T1000 (cell line): Measurements from ENCODE around the gene KLC4.
"Not testable (repeated sequence)": the region's sequence is repeated elsewhere in the genome, so short reads cannot be mapped to it uniquely, and the experiment has no call there.

Experiments
- DNase-seq: peaks from one replicate; lab custom pipeline; 2025; ENCODE audit warnings: mixed read lengths; lab: John Stamatoyannopoulos, UW

Gene KLC4

DNA sequence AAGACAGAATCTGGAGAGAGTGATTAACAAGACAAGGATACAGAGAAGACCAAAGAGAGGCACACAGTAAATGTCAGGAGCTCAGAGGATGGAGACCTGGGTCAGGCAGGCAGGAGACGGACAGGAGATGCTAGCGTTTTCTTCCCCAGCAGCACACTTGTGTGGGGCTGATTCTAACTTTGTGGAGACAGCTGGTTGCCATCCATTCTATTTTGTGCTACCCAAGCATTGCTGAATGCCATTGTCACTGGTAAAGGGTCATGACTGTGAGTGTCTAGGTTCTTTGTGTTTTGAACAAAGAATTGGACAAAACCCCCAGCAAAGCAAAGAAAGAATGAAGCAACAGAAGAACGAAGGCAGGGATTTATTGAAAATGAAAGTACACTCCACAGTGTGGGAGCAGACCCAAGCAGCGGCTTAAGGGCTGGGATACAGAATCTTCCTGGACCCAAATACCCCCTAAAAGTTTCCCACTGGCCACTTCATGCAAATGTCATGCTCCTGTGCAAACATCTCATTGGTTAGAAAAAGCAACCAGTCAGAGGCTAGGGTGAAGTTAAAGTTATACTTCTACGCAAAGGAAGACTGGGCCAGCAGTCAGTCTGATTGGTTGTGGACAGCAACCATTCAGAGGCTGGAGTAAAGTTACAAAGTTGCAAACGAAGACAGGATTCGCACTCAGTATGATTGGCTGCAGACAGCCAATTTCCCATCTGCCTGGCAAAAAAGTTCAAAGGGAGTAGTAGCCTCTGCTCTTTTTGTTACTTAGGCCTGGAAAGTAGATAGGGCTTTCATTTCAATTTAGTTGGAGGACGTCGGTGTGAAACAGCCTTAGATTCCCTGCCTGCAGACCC, 34.2 kb downstream of the KLC4 start:
- no peak for DNase-seq

DNA sequence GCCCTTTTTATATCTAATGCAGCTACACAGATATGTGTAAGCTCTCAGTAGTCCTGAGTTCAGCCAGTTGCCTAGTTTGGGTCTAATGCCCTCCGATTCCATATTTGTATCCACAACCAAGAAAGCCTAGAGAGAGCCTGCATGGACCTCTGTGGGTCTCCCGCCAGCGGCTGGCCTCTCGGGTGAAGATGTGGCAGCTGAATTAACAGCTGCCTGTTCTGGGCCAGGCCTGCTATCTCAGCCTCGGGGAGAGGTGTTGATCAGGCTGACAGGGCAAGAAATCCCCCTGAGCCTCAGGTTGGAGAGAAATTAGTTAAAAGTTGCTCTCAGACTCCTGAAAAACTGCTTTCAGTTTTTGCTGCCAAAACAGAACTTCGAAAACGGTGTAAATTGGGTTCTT, 36.5 kb downstream of the KLC4 start:
- no peak for DNase-seq

DNA sequence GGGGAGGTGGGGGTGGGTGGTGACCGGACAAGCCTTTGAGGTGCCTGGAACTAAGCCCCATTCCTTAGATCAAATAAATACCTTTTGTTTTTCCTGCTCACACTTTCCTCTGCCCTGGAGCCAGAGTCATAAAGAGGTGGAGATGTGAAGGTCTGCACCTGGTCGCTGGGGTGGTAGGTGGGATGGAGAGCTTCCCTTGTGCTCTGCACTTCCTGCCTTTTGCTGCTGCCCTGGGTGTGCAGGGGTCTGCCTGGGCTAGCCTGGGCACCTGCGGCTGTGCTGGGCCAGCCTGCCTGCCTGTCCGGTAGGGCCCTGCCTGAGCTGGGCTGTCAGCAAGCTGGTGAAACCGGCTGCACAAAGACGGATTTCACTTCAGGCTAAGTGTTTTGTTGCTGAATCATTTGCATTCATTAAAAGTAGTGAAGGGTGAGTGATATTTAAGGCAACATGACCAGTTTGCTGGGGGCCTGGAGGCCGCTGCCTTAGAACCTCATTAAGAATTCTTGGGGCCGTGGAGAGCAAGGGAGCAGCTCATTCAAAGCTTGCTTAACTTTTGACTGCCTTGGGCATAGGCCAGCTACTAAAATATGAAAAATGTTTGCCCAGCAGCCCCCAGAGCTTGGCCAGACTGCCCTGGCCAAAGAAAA, 37.1 kb downstream of the KLC4 start:
- DNase-seq = peak; percentile 61

DNA sequence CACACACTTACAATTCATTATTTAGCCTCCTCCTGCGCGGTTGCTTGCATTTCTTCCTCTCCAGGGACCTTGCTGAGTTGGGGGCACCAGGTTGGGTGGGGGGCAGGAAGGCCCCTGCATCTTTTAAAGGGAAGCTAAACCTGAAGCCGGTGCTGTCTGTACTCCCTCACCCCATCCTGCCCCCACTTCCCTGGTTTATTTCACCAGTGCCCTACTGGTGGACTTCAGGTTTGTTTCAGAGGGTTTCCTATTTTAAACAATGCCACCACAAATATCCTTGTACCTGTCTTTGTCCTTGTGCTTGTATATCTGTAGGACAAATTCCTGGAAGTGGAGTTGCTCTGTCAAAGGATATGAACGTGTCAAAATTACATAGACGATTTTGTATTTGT, 37.7 kb downstream of the KLC4 start:
- DNase-seq = no peak

DNA sequence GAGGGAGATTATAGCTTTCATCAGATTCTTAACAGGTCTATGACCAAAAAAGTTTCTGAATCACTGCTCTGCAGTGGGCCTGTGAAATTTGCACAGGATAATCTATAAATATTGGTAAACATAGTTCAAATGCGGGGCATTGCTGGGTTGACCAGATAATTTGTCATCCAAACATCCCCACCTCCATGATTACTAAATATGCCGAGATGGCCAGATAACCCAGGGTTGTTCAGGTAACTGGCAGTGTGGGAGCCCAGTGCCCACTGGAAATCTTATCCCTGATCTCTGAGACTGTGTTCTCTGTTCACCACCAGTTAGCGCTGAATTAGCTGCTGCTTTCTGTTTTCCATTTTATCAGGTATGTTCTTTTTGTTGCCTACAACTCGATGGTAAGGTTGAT, 38.1 kb downstream of the KLC4 start:
- no peak for DNase-seq

DNA sequence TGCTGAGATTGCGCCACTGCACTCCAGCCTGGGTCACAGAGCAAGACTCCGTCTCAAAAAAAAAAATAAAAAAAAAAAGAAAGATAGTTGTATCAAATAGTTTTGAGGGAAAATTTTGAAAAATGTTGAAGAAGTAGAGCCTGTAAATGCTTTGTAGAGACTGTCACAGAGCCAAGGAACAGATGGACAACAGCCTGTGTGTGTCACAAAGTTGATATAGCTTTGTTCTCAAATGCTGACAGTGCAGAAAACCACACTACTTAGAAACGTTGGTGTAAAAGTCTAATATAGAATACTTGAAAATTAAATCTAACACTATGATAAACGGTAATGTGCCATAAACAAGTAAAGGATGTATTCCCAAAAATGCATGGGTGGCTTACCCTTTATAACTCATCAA, 42.1 kb downstream of the KLC4 start:
- DNase-seq = no peak

DNA sequence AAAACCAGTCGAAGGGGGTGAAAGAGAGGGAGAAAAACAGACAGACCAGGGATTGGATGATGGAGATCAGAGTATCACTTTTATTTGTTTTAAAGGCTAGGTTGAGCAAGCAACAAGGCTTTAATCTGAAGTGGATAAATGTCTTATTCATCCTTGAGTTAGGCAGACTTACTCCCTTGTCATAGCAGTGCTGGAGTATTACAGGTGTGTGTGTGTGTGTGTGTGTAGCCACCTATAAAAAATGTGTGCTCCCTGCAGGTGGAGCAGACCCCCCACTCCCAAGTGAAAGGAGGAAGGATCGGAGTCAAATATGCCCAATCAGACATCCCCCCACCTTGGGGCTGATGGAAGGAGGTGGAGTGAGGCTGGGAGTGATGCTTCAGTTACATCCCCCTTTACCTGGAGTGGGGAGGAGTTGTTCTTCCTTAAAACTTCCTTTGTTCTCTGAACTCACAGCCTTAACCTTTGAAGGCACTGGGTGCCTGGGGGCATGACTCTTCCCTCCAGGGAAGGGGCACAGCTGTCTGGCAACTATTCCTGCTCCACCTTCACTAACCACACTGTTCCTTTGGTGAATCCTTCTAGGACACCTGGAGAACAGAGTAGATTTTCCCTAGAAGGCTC, 43.9 kb downstream of the KLC4 start:
- no peak for DNase-seq

DNA sequence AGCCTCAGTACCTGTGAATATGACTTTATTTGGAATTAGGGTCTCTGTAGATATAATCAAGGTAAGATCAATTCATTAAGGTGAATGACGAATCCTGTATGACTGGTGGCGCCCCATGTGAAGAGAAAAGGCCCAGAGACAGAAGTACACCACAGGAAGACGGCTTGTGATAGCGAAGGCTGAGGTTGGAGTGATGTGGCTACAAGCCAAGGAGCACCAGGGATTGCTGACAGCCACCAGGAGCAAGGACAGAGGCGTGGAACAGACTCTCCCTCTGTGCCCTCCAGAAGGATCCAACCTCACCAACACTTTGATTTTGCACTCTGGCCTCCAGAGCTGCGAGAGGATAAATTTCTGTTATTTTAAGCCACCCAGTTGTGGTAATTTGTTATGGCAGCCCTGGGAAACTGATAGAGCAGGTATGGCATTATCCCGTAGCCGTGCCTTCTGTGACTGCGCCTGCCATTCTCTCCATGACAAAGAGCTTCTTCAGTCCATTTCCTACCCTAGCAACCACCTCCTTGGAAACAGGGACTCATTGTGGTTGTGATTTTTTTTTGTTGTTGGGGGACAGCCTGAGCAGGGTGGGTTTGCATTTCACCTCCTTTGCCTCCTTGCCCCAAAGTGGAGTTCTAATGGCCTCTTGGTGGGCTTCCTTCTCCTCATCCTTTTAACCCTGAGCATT, 46.2 kb downstream of the KLC4 start:
- no peak for DNase-seq

DNA sequence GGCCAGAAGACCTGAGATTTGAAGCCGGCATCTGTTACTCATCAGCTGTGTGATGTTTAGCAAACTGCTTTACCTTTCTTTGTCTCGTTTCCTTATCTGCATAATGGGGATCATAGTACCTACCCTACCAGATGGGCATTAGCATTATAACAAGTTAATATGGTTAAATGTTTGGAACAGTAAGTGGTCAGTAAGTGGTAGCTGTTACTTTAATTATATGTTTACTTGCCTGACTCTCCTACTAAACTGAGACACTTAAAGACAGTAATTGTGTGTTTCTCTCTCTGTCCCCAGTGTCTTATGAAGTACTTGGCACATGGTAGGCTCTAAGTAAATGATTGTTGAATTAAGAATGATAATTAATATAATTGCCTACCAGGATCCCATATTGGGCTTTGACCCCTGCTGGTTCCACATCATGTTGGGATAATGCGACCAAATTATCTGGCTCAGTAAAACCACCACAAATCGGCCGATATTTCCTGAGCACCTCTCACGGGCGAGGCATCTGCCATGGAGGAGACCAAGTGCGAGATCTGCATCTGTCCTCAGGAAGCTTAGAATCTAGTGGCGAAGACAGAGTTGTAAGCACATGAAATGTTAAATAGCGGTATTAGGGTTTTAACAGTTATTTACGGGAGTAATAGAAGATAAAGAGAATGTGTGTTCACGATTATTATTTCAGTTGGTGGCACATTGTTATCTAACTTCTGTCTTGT, 48.1 kb downstream of the KLC4 start:
- no peak for DNase-seq

DNA sequence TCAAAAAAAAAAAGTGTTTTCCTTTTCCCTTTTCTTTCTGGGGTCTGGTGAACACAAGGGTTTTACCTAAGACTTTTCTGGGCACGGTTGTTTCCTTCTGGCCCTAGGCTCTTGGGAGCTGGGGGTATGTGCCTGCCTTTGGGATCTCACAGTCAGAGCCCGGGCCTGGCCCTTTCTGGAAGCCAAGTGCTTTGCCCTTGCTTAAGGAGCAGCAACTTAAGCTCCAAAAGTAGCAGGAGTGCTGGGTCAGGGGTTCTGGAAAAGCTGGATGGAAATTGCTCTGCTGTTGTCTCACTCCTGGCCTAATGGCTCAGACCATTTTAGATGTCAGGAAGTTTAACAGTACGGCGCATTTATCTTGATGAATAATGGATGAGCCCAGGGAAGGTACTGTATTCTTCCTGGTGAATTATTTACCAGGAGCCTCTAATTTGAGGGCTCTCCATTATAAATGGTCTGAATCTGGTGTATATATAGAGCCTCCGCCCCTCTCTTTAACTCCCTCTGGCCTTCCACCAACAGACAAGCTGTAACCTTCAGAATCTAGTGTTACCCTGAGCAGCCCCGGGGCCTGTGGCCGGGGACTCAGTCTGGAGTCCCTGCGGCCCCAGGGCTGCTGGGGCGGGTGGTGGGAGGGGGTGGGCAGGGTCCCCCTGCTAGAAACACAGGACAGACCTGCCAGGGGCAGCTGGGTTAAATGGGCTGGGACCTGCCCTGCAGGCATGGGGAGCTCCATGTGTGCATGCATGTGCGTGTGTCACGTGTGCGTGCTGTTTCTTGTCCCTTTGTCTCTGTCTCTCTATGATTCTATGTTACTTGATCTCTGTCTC, 54.2 kb downstream of the KLC4 start:
- no peak for DNase-seq

DNA sequence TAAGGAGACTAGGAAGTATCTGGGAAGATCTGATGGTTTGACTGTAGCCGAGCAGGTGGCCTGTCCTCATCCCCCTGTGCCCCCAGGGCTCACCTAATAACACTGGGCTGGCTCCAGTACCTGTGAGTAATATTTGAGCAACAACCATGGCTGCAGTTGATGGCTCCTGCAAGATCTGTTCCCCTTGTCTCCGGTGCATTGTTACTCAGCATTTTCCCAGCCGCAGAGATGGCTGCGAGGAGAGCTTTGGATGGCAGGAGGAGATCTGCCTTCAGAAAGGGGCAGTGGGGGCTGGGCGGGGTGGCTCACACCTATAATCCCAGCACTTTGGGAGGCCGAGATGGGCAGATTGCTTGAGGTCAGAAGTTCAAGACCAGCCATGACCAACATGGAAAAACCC, 55.9 kb downstream of the KLC4 start:
- DNase-seq = no peak

DNA sequence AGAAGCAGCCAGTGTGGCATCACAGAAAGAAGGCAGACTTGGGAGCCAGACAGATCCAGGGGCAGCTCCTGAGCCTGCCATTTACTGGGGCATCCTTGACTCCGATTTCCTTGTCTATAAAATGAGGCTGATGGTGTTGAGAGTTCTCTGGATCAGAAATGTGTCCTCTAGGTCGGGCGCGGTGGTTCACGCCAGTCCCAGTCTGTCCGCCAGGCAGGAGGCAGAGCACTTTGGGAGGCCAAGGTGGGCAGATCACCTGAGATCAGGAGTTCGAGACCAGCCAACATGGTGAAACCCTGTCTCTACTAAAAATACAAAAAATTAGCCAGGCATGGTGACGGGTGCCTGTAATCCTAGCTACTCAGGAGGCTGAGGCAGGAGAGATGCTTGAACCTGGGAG, 58.0 kb downstream of the KLC4 start:
- DNase-seq = not testable (repeated sequence)

DNA sequence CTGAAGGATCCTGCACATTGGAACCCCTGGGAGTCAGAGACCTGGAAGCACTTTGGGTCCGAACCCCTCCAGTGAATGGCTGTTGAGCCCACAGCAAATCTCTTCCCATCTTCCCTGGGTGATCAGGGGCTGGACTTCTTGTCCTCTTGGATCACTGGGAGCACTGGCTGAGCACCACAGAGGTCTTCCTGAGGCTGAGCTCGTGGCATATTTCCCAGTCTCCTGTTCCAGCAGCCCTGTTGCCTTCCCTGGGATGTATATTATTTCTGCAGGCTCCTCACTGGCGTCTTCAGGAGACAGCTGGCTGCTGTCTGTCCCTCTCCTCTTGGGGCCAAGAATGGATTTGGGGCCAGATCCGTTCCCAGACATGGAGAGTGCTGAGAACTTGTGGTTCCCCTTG, 60.1 kb downstream of the KLC4 start:
- DNase-seq = no peak

DNA sequence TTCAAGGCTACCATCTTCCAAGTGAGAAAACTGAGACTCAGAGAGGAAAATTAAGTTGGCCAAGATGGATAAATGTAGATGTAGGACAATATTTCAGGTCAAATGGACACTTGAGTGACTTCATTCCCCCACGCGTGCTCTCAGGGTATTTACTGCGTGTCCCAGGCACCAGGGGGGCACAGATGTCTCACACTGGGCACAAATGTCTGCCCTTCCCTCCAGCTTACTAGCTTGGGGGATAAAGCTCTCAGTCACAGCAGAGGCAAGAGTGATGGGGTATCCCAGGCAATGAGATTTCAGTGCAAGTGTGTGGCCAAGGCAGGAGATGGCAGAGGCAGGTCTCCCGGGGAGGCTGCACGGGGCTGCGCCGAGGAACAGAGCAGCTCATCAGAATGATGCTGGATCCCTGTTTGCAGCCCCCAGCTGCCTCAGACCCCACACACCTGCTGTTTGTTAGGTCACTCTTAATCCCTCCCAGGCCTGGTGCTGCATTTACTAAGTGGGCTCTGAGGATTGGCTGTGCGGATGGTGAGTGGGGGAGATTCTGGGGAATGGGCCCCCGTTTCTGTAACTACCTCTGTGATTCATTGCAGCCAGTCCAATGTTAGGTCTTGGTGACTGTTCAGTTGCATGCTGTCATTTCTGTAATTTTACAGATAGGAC, 60.8 kb downstream of the KLC4 start:
- no peak for DNase-seq

DNA sequence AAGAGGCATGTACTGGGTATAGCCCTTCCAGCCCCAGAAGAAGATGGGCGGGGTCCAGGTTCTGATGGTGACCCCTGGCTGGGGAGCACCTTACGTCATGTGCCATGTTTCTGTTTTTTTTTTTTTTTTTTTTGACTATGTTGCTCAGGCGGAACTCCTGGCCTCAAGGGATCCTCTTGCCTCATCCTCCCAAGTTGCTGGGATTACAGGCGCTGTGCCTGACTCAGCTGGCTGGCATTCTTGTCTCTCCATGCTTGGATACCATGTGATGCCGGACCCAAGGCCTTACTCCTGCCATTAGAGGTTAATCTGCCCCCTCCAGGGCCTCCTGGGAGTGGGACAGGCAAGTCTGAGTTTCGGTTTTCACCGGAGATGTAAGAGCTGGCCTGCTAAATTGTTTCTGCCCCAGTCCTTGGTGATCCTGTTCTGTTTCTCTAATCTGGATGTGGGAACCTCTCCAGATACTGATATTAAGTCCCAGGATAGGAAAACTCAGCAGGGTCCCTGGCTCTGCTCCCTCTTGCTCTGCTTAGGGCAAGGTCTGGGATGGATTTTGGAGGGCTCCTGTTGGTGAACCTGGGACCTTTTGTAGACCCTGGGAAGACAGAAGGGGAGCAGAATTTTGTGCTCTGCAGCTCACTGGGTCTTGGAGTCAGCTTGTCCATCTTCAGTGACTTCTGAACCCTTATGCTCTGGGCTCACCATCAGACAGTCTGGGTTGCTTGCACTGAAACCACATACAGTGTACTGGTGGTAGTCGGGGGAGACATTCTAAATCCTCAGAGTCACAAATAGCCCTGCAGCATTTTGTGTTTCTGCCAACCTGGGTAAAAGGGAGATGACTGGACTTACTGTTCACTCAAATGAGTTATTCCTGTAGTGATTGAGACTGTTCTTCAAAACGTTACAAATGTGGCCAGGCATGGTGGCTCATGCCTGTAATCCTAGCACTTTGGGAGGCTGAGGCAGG, 61.8 kb downstream of the KLC4 start:
- peak; percentile 88 for DNase-seq

DNA sequence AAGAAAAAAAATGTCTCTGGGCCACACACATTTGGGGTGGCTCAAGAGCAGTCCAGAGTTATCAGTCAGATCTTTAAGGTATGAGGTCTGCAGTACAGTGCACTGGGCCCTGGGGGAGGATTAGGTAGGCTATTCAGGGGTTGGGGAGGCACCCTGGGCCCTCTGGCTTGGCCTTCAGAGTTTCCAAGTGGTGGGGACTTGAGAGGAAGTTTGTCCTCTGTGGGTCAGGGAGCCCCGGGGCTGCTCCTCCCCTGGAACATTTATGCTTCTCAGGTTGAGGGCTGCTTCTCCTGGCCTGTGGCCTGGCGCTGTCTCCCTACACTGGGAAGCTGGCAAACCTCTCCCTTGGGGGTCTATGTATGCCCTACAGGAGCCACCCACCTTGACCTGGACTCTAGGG, 62.7 kb downstream of the KLC4 start:
- no peak for DNase-seq

DNA sequence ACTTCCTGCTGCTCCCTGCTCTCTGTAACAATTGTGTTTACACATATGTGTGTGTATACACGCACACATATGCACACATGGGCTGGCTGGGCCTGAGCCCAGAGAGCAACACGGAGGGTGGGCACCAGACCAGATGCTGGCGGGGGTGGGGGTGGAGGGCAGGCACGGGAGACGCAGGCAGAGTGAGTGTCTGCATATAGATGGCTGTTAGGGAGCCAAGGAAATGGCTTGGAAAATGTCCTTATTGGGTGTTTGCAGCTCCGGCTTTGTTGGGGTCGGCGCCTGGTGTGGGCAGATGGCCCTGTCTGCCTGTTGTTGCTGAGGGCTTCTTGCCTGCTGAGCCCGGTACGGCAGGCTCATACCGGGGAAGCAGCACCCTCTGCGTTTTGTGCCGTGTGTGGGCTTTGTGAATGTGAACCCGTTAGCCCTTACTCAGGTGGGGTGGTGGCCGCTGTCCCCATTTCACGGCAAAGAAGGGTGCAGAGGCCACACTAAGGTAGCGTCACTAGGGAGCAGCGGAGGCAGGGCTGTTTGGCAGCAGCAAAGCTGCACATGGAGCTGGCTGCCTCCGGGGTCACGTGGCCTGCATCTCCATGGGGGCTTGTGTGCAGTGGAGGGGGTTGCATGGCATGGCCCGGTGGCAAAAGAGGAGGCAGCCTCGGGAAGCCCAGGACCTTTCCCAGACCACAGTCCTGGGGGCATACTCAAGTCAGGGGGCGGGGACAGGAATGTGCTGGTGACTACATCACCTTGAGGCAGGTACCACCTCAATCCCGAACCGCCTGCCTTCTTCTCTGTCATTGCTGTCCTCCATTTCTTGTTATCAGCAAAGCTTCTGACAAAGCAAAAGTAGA, 64.3 kb downstream of the KLC4 start:
- DNase-seq = no peak

DNA sequence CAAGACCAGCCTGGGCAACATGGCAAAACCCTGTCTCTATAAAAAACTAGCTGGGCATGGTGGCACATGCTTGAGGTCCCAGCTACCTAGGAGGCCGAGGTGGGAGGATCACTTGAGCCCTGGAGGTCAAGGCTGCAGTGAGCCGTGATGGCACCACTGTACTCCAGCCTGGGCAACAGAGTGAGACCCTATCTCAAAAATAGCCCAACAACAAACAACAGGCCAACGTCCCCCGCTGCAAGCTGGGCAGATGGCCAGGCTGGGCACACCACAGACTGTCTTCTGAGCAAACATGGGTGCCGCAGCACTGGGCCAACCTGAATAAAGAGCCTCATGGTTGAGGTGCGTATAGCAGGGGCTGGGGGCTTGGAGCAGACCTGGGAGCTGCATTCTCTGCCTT, 65.0 kb downstream of the KLC4 start:
- DNase-seq = no peak
